Measurements from ENCODE around the gene TTC13.

- TF ChIP-seq, protein P1, sequence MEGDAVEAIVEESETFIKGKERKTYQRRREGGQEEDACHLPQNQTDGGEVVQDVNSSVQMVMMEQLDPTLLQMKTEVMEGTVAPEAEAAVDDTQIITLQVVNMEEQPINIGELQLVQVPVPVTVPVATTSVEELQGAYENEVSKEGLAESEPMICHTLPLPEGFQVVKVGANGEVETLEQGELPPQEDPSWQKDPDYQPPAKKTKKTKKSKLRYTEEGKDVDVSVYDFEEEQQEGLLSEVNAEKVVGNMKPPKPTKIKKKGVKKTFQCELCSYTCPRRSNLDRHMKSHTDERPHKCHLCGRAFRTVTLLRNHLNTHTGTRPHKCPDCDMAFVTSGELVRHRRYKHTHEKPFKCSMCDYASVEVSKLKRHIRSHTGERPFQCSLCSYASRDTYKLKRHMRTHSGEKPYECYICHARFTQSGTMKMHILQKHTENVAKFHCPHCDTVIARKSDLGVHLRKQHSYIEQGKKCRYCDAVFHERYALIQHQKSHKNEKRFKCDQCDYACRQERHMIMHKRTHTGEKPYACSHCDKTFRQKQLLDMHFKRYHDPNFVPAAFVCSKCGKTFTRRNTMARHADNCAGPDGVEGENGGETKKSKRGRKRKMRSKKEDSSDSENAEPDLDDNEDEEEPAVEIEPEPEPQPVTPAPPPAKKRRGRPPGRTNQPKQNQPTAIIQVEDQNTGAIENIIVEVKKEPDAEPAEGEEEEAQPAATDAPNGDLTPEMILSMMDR (IDR thresholded peaks at IDR 0.05; ENCODE audit: low read depth, low read length, missing input control): no peak
- TF ChIP-seq REST (IDR thresholded peaks at IDR 0.05) (no peak), SP1 (IDR thresholded peaks at IDR 0.05) (no peak), MAX (IDR thresholded peaks at IDR 0.05) (no peak), EGR1 (IDR thresholded peaks at IDR 0.05; ENCODE audit: low read depth in 2 of 2) (no peak)
- TF ChIP-seq, protein P2, sequence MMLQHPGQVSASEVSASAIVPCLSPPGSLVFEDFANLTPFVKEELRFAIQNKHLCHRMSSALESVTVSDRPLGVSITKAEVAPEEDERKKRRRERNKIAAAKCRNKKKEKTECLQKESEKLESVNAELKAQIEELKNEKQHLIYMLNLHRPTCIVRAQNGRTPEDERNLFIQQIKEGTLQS (IDR thresholded peaks at IDR 0.05): no peak
- TF ChIP-seq, protein P3, sequence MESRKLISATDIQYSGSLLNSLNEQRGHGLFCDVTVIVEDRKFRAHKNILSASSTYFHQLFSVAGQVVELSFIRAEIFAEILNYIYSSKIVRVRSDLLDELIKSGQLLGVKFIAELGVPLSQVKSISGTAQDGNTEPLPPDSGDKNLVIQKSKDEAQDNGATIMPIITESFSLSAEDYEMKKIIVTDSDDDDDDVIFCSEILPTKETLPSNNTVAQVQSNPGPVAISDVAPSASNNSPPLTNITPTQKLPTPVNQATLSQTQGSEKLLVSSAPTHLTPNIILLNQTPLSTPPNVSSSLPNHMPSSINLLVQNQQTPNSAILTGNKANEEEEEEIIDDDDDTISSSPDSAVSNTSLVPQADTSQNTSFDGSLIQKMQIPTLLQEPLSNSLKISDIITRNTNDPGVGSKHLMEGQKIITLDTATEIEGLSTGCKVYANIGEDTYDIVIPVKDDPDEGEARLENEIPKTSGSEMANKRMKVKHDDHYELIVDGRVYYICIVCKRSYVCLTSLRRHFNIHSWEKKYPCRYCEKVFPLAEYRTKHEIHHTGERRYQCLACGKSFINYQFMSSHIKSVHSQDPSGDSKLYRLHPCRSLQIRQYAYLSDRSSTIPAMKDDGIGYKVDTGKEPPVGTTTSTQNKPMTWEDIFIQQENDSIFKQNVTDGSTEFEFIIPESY (IDR thresholded peaks at IDR 0.05): no peak
Measured at GRCh38 chr1:230896779-230897178, 81.9 kb downstream of the TTC13 start.
